Measurements from ENCODE around the gene GRIK3. TPM values are rescaled to one million over a fixed set of nuclear protein-coding genes. Genes with fewer than 3 reads are reported as not detected.

GRIK3 gene
- total RNA-seq, 1 experiment from 2014 or later = not detected

DNA sequence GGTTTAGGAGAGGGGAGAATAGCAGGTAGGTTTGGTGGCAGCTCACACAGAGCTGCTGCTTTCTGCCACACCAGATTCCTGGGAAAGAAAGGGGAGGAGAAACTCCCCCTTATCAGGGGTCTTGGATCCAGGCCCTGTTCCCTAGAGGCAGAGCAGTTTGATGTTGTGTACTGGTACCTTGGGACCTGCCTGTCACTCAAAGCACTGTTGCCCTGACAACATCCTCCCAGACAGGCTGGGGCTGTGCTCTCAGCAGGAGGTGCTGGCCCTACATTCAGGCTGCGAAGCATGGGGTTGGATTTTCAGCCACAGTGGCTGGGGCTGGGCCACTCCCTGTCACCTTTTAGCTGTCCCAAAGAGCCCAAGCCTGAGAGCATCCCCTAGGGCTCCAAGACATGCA is 188.0 kb downstream of the GRIK3 start:
- ATAC-seq (no peak), DNase-seq (no peak)
- Histone ChIP-seq H3K4me3 (ENCODE audit: low read length) (no peak overlapping the region), H3K79me2 (ENCODE audit: low read length) (no peaks in the 10 kb centered on the region), H3K4me1 (ENCODE audit: insufficient read depth, low read length) (no peaks in the 10 kb centered on the region), H3F3A (ENCODE audit: low read length, unreplicated experiment) (no peaks in the 10 kb centered on the region), H3K9me3 (ENCODE audit: low read length) (no peaks in the 10 kb centered on the region), H3K9ac (ENCODE audit: low read length) (no peak overlapping the region), H3K4me2 (ENCODE audit: low read length) (no peak overlapping the region), H3K9me2 (replicated peaks; ENCODE audit: low read length) (no peaks in the 10 kb centered on the region), H3K36me3 (ENCODE audit: low read depth, low read length) (no peaks in the 10 kb centered on the region), H4K20me1 (ENCODE audit: low read length) (no peaks in the 10 kb centered on the region), H2AFZ (ENCODE audit: low read length) (no peak overlapping the region), H3K27me3 (ENCODE audit: low read length) (peaks cover 69% of the 10 kb centered on the region), H3K27ac (ENCODE audit: low read length) (no peak overlapping the region)
- no peak for TF ChIP-seq EZH2 (IDR thresholded peaks at IDR 0.05; ENCODE audit: low read length, unreplicated experiment)
- CTCF ChIA-PET = no interaction called here
- no TSS peak for BruUV-seq (replicated peaks)
- POLR2A ChIA-PET (ENCODE audit: unreplicated experiment) = no interaction called here
- intact Hi-C loops (cut with micrococcal nuclease) = no loop called here

- BruUV-seq (replicated peaks) = no TSS peak
- H3K4me1 ChIP-seq (ENCODE audit: insufficient read depth, low read length) = no peaks in the 10 kb centered on the region
- H3F3A ChIP-seq (ENCODE audit: low read length, unreplicated experiment) = no peaks in the 10 kb centered on the region
- CTCF ChIA-PET = no interaction called here
- H4K20me1 ChIP-seq (ENCODE audit: low read length) = no peaks in the 10 kb centered on the region
- no peak for ATAC-seq
- H3K9me3 ChIP-seq (ENCODE audit: low read length) = no peaks in the 10 kb centered on the region
- no peak overlapping the region for H3K9ac ChIP-seq (ENCODE audit: low read length)
- peaks cover 68% of the 10 kb centered on the region for H3K27me3 ChIP-seq (ENCODE audit: low read length)
- H3K4me3 ChIP-seq (ENCODE audit: low read length) = no peak overlapping the region
- TF ChIP-seq CTCF (conservative IDR thresholded peaks at IDR 0.05; ENCODE audit: low read depth, low read length) = no peak
- no peak for TF ChIP-seq EZH2phosphoT487 (IDR thresholded peaks at IDR 0.05; ENCODE audit: borderline replicate concordance, low read length)
- TF ChIP-seq EZH2 (IDR thresholded peaks at IDR 0.05; ENCODE audit: low read length, unreplicated experiment) = no peak
- intact Hi-C loops (cut with micrococcal nuclease) = no loop called here
- H3K79me2 ChIP-seq (ENCODE audit: low read length) = no peaks in the 10 kb centered on the region
- no peak overlapping the region for H2AFZ ChIP-seq (ENCODE audit: low read length)
- H3K27ac ChIP-seq (ENCODE audit: low read length) = no peak overlapping the region
- no peaks in the 10 kb centered on the region for H3K36me3 ChIP-seq (ENCODE audit: low read depth, low read length)
- no peak for DNase-seq
- no peak overlapping the region for H3K4me2 ChIP-seq (ENCODE audit: low read length)
- no peaks in the 10 kb centered on the region for H3K9me2 ChIP-seq (replicated peaks; ENCODE audit: low read length)
- POLR2A ChIA-PET (ENCODE audit: unreplicated experiment) = no interaction called here
Measured at GRCh38 chr1:36845802-36846201, 188.5 kb downstream of the GRIK3 start.

DNA sequence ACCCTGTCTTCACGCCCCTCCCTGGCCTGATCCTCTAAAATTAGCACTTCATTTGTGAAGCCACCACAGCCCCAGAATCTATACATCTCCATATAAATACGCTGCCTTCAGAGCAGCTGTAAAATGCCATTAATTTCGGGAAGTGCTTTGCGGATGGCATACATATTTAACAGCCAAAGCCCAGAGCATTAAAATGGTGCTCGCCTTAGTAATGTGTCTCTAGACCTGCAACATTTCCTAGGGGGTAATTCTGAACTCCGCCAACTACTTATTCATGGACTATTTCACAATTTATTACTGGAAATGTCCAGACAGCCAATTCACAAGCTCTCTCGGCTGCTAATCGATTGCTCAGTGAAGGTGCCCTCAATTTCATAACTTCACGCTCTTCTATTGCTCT is 189.4 kb downstream of the GRIK3 start:
- CTCF ChIA-PET = no interaction called here
- no peak for DNase-seq

More for the DNA sequence above, 189.4 kb downstream of the GRIK3 start:
- POLR2A ChIA-PET (ENCODE audit: unreplicated experiment) = no interaction called here
- Histone ChIP-seq H3K4me2 (ENCODE audit: low read length) (no peak overlapping the region), H3K27me3 (ENCODE audit: low read length) (peaks cover 59% of the 10 kb centered on the region), H3F3A (ENCODE audit: low read length, unreplicated experiment) (no peaks in the 10 kb centered on the region), H3K4me1 (ENCODE audit: insufficient read depth, low read length) (no peaks in the 10 kb centered on the region), H3K9me2 (replicated peaks; ENCODE audit: low read length) (no peaks in the 10 kb centered on the region), H3K27ac (ENCODE audit: low read length) (no peak overlapping the region), H3K9me3 (ENCODE audit: low read length) (no peaks in the 10 kb centered on the region), H2AFZ (ENCODE audit: low read length) (no peak overlapping the region), H3K9ac (ENCODE audit: low read length) (no peak overlapping the region), H3K36me3 (ENCODE audit: low read depth, low read length) (no peaks in the 10 kb centered on the region), H3K4me3 (ENCODE audit: low read length) (no peak overlapping the region), H4K20me1 (ENCODE audit: low read length) (no peaks in the 10 kb centered on the region), H3K79me2 (ENCODE audit: low read length) (no peaks in the 10 kb centered on the region)
- no TSS peak for BruUV-seq (replicated peaks)
- intact Hi-C loops (cut with micrococcal nuclease) = no loop called here
- TF ChIP-seq CTCF (conservative IDR thresholded peaks at IDR 0.05; ENCODE audit: low read depth, low read length) (no peak), EZH2 (IDR thresholded peaks at IDR 0.05; ENCODE audit: low read length, unreplicated experiment) (no peak), EZH2phosphoT487 (IDR thresholded peaks at IDR 0.05; ENCODE audit: borderline replicate concordance, low read length) (no peak)
- ATAC-seq = no peak
